ENCODE results near the gene GAS2L1. TPM values are rescaled to one million over a fixed set of nuclear protein-coding genes. Genes with fewer than 3 reads are reported as not detected.

GAS2L1 gene
- total RNA-seq, 1 experiment from 2014 or later: 68.8 TPM

DNA sequence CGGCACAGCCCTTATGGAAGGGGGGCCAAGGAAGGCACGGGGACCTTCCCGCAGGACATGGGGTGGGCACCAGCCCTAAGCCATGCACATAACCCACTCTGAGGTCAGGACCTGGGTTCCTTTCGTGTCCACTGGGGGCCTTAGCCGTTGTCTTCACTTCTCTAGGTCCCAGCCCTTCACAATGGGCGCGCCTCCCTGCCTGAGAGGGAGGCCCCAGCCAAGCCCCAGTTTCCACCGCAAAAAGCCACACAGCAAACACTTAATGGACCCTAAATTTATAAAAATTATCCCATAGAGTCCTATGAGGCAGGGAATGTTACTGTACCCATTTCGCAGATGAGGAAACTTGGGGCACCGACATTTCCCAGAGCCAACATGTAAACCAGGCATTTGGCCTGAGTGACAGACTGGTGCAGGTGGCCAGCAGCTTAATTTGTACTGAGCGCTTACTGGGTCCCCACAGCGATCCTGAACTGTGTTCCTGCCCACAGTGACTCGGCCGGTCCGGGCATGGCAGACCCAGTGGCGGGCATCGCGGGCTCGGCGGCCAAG lies 1.2 kb downstream of the GAS2L1 start:
- no peak for TF ChIP-seq SIN3A (IDR thresholded peaks at IDR 0.05; ENCODE audit: borderline replicate concordance, insufficient read depth, low read depth, low read length)
- no TSS peak for BruUV-seq (replicated peaks)
- CTCF ChIA-PET: no interaction called here
- DNase-seq (ENCODE audit: low read depth, low spot score) (no peak), ATAC-seq (no peak)
- H3K4me1 ChIP-seq (ENCODE audit: control insufficient read depth, insufficient read depth, low read length): peaks cover 31% of the 10 kb centered on the region
- intact Hi-C loops (cut with micrococcal nuclease; ENCODE audit: unreplicated experiment): no loop called here
- no peaks in the 10 kb centered on the region; the same call in 1 of the 2 replicates for H3K36me3 ChIP-seq (ENCODE audit: control insufficient read depth, insufficient read depth, low read length)
- no peaks in the 10 kb centered on the region for H3K27me3 ChIP-seq (ENCODE audit: control insufficient read depth, insufficient read depth, low read length)
- POLR2A ChIA-PET: no interaction called here
- H3K9me3 ChIP-seq (ENCODE audit: control insufficient read depth, insufficient read depth, low read depth, low read length): no peaks in the 10 kb centered on the region
- H3K27ac ChIP-seq (ENCODE audit: low read length): peak overlapping the region; percentile 86
- in situ Hi-C loops (cut with HindIII; ENCODE audit: low pct_unique_long_range_greater_than_20kb, low sequenced_read_pairs): no loop called here
- peak overlapping the region; percentile 66 to 75 for H3K4me3 ChIP-seq (ENCODE audit: low read depth in 2 of 2, low read length in 2 of 2)

DNA sequence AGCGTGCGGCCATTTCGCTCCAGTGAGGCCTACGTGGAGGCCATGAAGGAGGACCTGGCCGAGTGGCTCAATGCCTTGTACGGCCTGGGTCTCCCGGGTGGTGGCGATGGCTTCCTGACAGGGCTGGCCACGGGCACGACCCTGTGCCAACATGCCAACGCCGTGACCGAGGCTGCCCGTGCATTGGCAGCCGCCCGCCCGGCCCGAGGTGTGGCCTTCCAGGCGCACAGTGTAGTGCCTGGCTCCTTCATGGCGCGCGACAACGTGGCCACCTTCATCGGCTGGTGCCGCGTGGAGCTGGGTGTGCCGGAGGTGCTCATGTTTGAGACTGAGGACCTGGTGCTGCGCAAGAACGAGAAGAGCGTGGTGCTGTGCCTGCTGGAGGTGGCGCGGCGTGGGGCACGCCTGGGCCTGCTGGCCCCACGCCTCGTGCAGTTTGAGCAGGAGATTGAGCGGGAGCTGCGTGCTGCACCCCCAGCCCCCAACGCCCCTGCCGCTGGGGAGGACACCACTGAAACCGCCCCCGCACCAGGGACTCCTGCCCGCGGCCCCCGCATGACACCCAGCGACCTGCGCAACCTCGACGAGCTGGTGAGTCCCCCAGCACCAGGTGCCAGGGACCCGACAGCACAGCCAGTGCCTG lies 1.8 kb downstream of the GAS2L1 start:
- in situ Hi-C loops (cut with HindIII; ENCODE audit: low pct_unique_long_range_greater_than_20kb, low sequenced_read_pairs) (no loop called here), intact Hi-C loops (cut with micrococcal nuclease; ENCODE audit: unreplicated experiment) (no loop called here)
- ChIA-PET POLR2A (no interaction called here), CTCF (no interaction called here)
- Histone ChIP-seq H3K4me1 (ENCODE audit: control insufficient read depth, insufficient read depth, low read length) (peaks cover 25% of the 10 kb centered on the region), H3K27ac (ENCODE audit: low read length) (peak overlapping the region; percentile 86), H3K9me3 (ENCODE audit: control insufficient read depth, insufficient read depth, low read depth, low read length) (no peaks in the 10 kb centered on the region), H3K4me3 (ENCODE audit: low read depth in 2 of 2, low read length in 2 of 2) (peak overlapping the region; percentile 66 to 75), H3K36me3 (ENCODE audit: control insufficient read depth, insufficient read depth, low read length) (no peaks in the 10 kb centered on the region; the same call in 1 of the 2 replicates), H3K27me3 (ENCODE audit: control insufficient read depth, insufficient read depth, low read length) (no peaks in the 10 kb centered on the region)
- no peak for TF ChIP-seq POLR2AphosphoS5 (IDR thresholded peaks at IDR 0.05; ENCODE audit: low read depth, low read length)
- TF ChIP-seq, protein P1, sequence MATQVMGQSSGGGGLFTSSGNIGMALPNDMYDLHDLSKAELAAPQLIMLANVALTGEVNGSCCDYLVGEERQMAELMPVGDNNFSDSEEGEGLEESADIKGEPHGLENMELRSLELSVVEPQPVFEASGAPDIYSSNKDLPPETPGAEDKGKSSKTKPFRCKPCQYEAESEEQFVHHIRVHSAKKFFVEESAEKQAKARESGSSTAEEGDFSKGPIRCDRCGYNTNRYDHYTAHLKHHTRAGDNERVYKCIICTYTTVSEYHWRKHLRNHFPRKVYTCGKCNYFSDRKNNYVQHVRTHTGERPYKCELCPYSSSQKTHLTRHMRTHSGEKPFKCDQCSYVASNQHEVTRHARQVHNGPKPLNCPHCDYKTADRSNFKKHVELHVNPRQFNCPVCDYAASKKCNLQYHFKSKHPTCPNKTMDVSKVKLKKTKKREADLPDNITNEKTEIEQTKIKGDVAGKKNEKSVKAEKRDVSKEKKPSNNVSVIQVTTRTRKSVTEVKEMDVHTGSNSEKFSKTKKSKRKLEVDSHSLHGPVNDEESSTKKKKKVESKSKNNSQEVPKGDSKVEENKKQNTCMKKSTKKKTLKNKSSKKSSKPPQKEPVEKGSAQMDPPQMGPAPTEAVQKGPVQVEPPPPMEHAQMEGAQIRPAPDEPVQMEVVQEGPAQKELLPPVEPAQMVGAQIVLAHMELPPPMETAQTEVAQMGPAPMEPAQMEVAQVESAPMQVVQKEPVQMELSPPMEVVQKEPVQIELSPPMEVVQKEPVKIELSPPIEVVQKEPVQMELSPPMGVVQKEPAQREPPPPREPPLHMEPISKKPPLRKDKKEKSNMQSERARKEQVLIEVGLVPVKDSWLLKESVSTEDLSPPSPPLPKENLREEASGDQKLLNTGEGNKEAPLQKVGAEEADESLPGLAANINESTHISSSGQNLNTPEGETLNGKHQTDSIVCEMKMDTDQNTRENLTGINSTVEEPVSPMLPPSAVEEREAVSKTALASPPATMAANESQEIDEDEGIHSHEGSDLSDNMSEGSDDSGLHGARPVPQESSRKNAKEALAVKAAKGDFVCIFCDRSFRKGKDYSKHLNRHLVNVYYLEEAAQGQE (IDR thresholded peaks at IDR 0.05; ENCODE audit: insufficient read depth in 1 of 2, low read depth in 2 of 2, low read length in 1 of 2): no peak
- TF ChIP-seq, protein P2, sequence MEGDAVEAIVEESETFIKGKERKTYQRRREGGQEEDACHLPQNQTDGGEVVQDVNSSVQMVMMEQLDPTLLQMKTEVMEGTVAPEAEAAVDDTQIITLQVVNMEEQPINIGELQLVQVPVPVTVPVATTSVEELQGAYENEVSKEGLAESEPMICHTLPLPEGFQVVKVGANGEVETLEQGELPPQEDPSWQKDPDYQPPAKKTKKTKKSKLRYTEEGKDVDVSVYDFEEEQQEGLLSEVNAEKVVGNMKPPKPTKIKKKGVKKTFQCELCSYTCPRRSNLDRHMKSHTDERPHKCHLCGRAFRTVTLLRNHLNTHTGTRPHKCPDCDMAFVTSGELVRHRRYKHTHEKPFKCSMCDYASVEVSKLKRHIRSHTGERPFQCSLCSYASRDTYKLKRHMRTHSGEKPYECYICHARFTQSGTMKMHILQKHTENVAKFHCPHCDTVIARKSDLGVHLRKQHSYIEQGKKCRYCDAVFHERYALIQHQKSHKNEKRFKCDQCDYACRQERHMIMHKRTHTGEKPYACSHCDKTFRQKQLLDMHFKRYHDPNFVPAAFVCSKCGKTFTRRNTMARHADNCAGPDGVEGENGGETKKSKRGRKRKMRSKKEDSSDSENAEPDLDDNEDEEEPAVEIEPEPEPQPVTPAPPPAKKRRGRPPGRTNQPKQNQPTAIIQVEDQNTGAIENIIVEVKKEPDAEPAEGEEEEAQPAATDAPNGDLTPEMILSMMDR (IDR thresholded peaks at IDR 0.05): no peak
- TF ChIP-seq TCF7L2 (IDR thresholded peaks at IDR 0.05; ENCODE audit: low read depth, low read length): no peak
- TF ChIP-seq SIN3A (IDR thresholded peaks at IDR 0.05; ENCODE audit: borderline replicate concordance, insufficient read depth, low read depth, low read length): no peak
- DNase-seq (ENCODE audit: low read depth, low spot score) (no peak), ATAC-seq (no peak)
- no TSS peak for BruUV-seq (replicated peaks)

DNA sequence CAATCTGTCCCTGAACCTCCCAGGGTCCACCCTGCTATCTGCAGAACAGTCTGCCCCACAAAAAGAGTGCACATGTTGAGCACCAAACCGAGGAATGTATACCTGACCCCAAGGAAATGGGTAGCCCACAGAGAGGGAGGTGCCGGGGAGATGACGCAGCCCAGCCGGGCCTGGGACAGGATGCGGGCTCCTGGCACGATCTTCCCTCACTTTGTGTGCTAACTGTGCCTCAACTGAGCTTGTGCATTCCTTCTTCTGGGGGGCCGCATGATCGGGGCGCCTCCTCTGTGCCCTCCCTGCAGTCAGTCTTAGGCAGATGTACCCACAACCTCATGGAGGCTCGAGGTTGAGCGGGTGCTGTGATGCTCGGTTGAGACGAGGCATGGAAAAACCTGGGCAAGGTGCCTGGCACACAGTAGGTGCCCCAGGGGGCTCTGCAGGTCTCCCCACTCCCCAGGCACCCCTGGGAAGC lies 2.4 kb downstream of the GAS2L1 start:
- Histone ChIP-seq H3K36me3 (ENCODE audit: control insufficient read depth, insufficient read depth, low read length) (no peaks in the 10 kb centered on the region; the same call in 1 of the 2 replicates), H3K27me3 (ENCODE audit: control insufficient read depth, insufficient read depth, low read length) (no peaks in the 10 kb centered on the region), H3K9me3 (ENCODE audit: control insufficient read depth, insufficient read depth, low read depth, low read length) (no peaks in the 10 kb centered on the region), H3K27ac (ENCODE audit: low read length) (peak overlapping the region; percentile 71), H3K4me1 (ENCODE audit: control insufficient read depth, insufficient read depth, low read length) (peaks cover 24% of the 10 kb centered on the region), H3K4me3 (ENCODE audit: low read depth in 2 of 2, low read length in 2 of 2) (peak overlapping the region; percentile 66 to 75)
- ChIA-PET POLR2A (no interaction called here), CTCF (no interaction called here)
- ATAC-seq (no peak), DNase-seq (ENCODE audit: low read depth, low spot score) (no peak)
- in situ Hi-C loops (cut with HindIII; ENCODE audit: low pct_unique_long_range_greater_than_20kb, low sequenced_read_pairs) (no loop called here), intact Hi-C loops (cut with micrococcal nuclease; ENCODE audit: unreplicated experiment) (no loop called here)
- TF ChIP-seq TCF7L2 (IDR thresholded peaks at IDR 0.05; ENCODE audit: low read depth, low read length): no peak
- TF ChIP-seq, protein P2 (IDR thresholded peaks at IDR 0.05): no peak
- no TSS peak for BruUV-seq (replicated peaks)
